HepG2 (cell line): ENCODE data around the gene MVK. TPM values are rescaled to one million over a fixed set of nuclear protein-coding genes. Genes with fewer than 3 reads are reported as not detected.

Experiments used
- ATAC-seq: fragments of 200-7000 bp; cut with Tn5 transposase; 3 replicates; pipeline ENCODE4 v1.9.1; 2020; ENCODE audit warnings: mild to moderate bottlenecking, moderate library complexity
- BruUV-seq: library from RNA; stranded (reverse); fragments of 400-500 nt; replicated peaks from 2 replicates; lab custom pipeline; 2021; lab: Mats Ljungman, UMichigan
- CTCF ChIA-PET: fragments of 300-600 bp; formaldehyde crosslinking; extraction: SDS; loops from one replicate; lab custom pipeline; 2021; ENCODE audit warnings: low total read pairs, inconsistent platforms, low intra/inter-chr PET ratio; lab: Yijun Ruan, JAX
- POLR2A ChIA-PET: fragments of 350-600 bp; sonication (Branson Sonifier 250); formaldehyde crosslinking; loops from one replicate; lab custom pipeline; 2020; ENCODE audit warnings: antibody characterized with exemption, inconsistent platforms; lab: Yijun Ruan, JAX
- DNase-seq: peaks from one replicate; pipeline ENCODE4 v3.0.0-alpha.2; 2015; ENCODE audit warnings: low spot score
- FAIRE-seq: peaks from 3 replicates; lab custom pipeline; 2011; peaks lifted over from hg19 to GRCh38; lab: Jason Lieb, UNC
- H2AFZ ChIP-seq: one replicate; pipeline ENCODE4 v1.6.1; 2011; ENCODE audit warnings: low read length, inconsistent platforms
- H3K27ac ChIP-seq: fragments of 300-600 bp; 3 replicates; pipeline ENCODE4 v1.8.0; 2011; ENCODE audit warnings: mixed run types, mild to moderate bottlenecking, mixed read lengths, low read length, inconsistent platforms; ENCODE audit not compliant: insufficient read depth; ENCODE audit errors: extremely low read length
- H3K27me3 ChIP-seq, 2 experiments: fragments of 200-600 bp in 1 of 2; 2 replicates in 1 of 2; 3 replicates in 1 of 2; pipeline versions ENCODE4 v1.6.0 to v1.8.0; 2011; ENCODE audit warnings: low read length in 2 of 2, mild to moderate bottlenecking in 2 of 2, moderate library complexity in 2 of 2, inconsistent platforms in 1 of 2; ENCODE audit not compliant: insufficient read depth in 2 of 2, control insufficient read depth in 1 of 2
- H3K36me3 ChIP-seq, 2 experiments: fragments of 200-600 bp in 1 of 2; replicated peaks in 1 of 2; 2 replicates in 1 of 2; 3 replicates in 1 of 2; pipeline versions ENCODE4 v1.5.1 to v1.8.0; 2011; ENCODE audit warnings: low read length in 2 of 2, inconsistent platforms in 1 of 2; ENCODE audit not compliant: insufficient read depth in 2 of 2, control insufficient read depth in 1 of 2
- H3K4me1 ChIP-seq: 2 replicates; pipeline ENCODE4 v1.5.1; 2012; ENCODE audit warnings: low read length, inconsistent platforms; ENCODE audit not compliant: insufficient read depth
- H3K4me2 ChIP-seq: 2 replicates; pipeline ENCODE4 v1.6.0; 2011; ENCODE audit warnings: low read depth, low read length, inconsistent platforms
- H3K4me3 ChIP-seq, 3 experiments: fragments of 200-600 bp in 1 of 3; sonication (generic), shearing (Covaris generic) in 1 of 3; replicated peaks in 1 of 3; 2 replicates each; pipeline ENCODE4 v1.5.1; 2011 to 2016; ENCODE audit warnings: low read length in 3 of 3, inconsistent platforms in 2 of 3, low read depth in 2 of 3, mild to moderate bottlenecking in 2 of 3, control low read depth in 1 of 3, mixed read lengths in 1 of 3; ENCODE audit not compliant: insufficient read depth in 1 of 3
- H3K79me2 ChIP-seq: one replicate; pipeline ENCODE4 v1.6.1; 2011; ENCODE audit warnings: low read length, inconsistent platforms; ENCODE audit not compliant: insufficient read depth
- H3K9ac ChIP-seq: 2 replicates; pipeline ENCODE4 v1.6.0; 2011; ENCODE audit warnings: mild to moderate bottlenecking, low read depth, low read length, inconsistent platforms; ENCODE audit not compliant: insufficient read depth
- H3K9me3 ChIP-seq: 2 replicates; pipeline ENCODE4 v1.5.1; 2012; ENCODE audit warnings: mild to moderate bottlenecking, low read length
- H4K20me1 ChIP-seq: 2 replicates; pipeline ENCODE4 v1.6.0; 2011; ENCODE audit warnings: inconsistent platforms, mild to moderate bottlenecking, low read length, moderate library complexity; ENCODE audit not compliant: insufficient read depth
- BHLHE40 ChIP-seq: IDR thresholded peaks from 2 replicates; pipeline ENCODE4 v1.6.1; 2011; ENCODE audit warnings: low read length, improper control_type of control experiment
- EED ChIP-seq: sonication (generic); formaldehyde crosslinking; IDR thresholded peaks from 2 replicates; pipeline ENCODE4 v1.5.0; 2020; ENCODE audit warnings: mild to moderate bottlenecking, missing genetic modification reagents
- KMT2A ChIP-seq: sonication (generic); formaldehyde crosslinking; IDR thresholded peaks from 2 replicates; pipeline ENCODE4 v1.4.0; 2020; ENCODE audit warnings: missing genetic modification reagents
- NFATC3 ChIP-seq: sonication (generic); formaldehyde crosslinking; IDR thresholded peaks from 2 replicates; pipeline ENCODE4 v1.5.1; 2020; ENCODE audit warnings: mild to moderate bottlenecking, missing genetic modification reagents
- NR1H2 ChIP-seq: sonication (generic); formaldehyde crosslinking; IDR thresholded peaks from 2 replicates; pipeline ENCODE4 v1.8.1; 2022; ENCODE audit warnings: low read depth, missing genetic modification reagents, borderline replicate concordance
- SRSF4 ChIP-seq: fragments of 200-400 bp; formaldehyde crosslinking; IDR thresholded peaks from one replicate; pipeline ENCODE4 v1.6.1; 2018; ENCODE audit warnings: mild to moderate bottlenecking, low read depth, low read length, moderate library complexity; ENCODE audit not compliant: poor library complexity, severe bottlenecking
- STAT6 ChIP-seq: sonication (generic); formaldehyde crosslinking; IDR thresholded peaks from 2 replicates; pipeline ENCODE4 v1.4.0; 2020; ENCODE audit warnings: missing genetic modification reagents, mild to moderate bottlenecking, borderline replicate concordance
- ZBTB42 ChIP-seq: sonication (generic); formaldehyde crosslinking; IDR thresholded peaks from 2 replicates; pipeline ENCODE4 v1.5.0; 2020; ENCODE audit warnings: mild to moderate bottlenecking, missing genetic modification reagents
- WGBS: methylation state at CpG from one replicate; pipeline ENCODE4 v1.1.6; 2017; ENCODE audit warnings: low lambda C conversion rate; 5-methylcytosine and 5-hydroxymethylcytosine counted together
- in situ Hi-C: cut with HindIII; loops from 2 replicates; pipeline ENCODE4 v1.10.0; 2017; ENCODE audit warnings: low pct_unique_long_range_greater_than_20kb; ENCODE audit not compliant: extremely low pct_ligation_motif_present
- intact Hi-C: fragments of 100-400 bp; cut with micrococcal nuclease; formaldehyde crosslinking; loops from one replicate; pipeline ENCODE4 v1.10.0; 2022; ENCODE audit not compliant: unreplicated experiment
- polyA plus RNA-seq, 8 experiments: library from polyadenylated mRNA; depleted of rRNA in 3 of 8; stranded (reverse) in 7 of 8; unstranded in 1 of 8; fragments of >200 nt; fragmentation: Illumina TruSeq in 4 of 8; extraction: Trizol in 4 of 8; gene quantifications; 2 replicates each; pipeline versions ENCODE4 v1.2.1 to v1.2.3, GENCODE V29; 2011 to 2016; ENCODE audit warnings: low read depth in 4 of 8, missing spikeins in 1 of 8, mixed read lengths in 1 of 8; ENCODE audit not compliant: insufficient read depth in 1 of 8
- total RNA-seq, 5 experiments: library from RNA; depleted of rRNA; stranded (reverse); fragments of >200 nt; fragmentation: Illumina TruSeq; extraction: Trizol; gene quantifications; 2 replicates each; pipeline ENCODE4 v1.2.3, GENCODE V29; 2016; ENCODE audit warnings: low read depth in 1 of 5
- TF ChIP-seq, protein P1 (sequence below): sonication (generic); formaldehyde crosslinking; IDR thresholded peaks from 2 replicates; pipeline ENCODE4 v1.5.1; 2020; ENCODE audit warnings: mild to moderate bottlenecking, missing genetic modification reagents, moderate library complexity
- TF ChIP-seq, protein P2 (sequence below): sonication (generic); formaldehyde crosslinking; IDR thresholded peaks from one replicate; pipeline ENCODE4 v1.5.1; 2020; ENCODE audit warnings: mild to moderate bottlenecking, missing genetic modification reagents; ENCODE audit errors: not compliant biosample characterization

MVK gene
- total and polyA plus RNA-seq, 2 of the 13 experiments (the other 11 are each of a cell fraction or from before 2014, with no cell fraction given): 11.6 to 66.9 TPM

- ChIA-PET CTCF (no interaction called here), POLR2A (no interaction called here)
- no TSS peak for BruUV-seq
- no peak overlapping the region for H3K4me3 ChIP-seq
- WGBS: 100% methylated on average over 1 of the region's 6 CpGs
- no peak overlapping the region for H3K4me2 ChIP-seq
- no peak for FAIRE-seq
- H2AFZ ChIP-seq: no peak overlapping the region
- H3K27me3 ChIP-seq: peaks cover 0 to 2% of the 10 kb centered on the region in 2 experiments; a peak in 2 of 5 replicates
- H3K9ac ChIP-seq: no peak overlapping the region
- H3K27ac ChIP-seq: no peak overlapping the region
- H3K36me3 ChIP-seq: peaks cover 2 to 27% of the 10 kb centered on the region in 2 experiments; a peak in 3 of 5 replicates
- no peaks in the 10 kb centered on the region for H3K9me3 ChIP-seq
- DNase-seq: no peak
- no peak for ATAC-seq
- peaks cover 43% of the 10 kb centered on the region for H3K4me1 ChIP-seq
- no peaks in the 10 kb centered on the region for H3K79me2 ChIP-seq
- intact Hi-C loops: no loop called here
- in situ Hi-C loops: no loop called here
- H4K20me1 ChIP-seq: no peaks in the 10 kb centered on the region
- TF ChIP-seq KMT2A (CRISPR knock-in tag): no peak
- TF ChIP-seq, protein P1, sequence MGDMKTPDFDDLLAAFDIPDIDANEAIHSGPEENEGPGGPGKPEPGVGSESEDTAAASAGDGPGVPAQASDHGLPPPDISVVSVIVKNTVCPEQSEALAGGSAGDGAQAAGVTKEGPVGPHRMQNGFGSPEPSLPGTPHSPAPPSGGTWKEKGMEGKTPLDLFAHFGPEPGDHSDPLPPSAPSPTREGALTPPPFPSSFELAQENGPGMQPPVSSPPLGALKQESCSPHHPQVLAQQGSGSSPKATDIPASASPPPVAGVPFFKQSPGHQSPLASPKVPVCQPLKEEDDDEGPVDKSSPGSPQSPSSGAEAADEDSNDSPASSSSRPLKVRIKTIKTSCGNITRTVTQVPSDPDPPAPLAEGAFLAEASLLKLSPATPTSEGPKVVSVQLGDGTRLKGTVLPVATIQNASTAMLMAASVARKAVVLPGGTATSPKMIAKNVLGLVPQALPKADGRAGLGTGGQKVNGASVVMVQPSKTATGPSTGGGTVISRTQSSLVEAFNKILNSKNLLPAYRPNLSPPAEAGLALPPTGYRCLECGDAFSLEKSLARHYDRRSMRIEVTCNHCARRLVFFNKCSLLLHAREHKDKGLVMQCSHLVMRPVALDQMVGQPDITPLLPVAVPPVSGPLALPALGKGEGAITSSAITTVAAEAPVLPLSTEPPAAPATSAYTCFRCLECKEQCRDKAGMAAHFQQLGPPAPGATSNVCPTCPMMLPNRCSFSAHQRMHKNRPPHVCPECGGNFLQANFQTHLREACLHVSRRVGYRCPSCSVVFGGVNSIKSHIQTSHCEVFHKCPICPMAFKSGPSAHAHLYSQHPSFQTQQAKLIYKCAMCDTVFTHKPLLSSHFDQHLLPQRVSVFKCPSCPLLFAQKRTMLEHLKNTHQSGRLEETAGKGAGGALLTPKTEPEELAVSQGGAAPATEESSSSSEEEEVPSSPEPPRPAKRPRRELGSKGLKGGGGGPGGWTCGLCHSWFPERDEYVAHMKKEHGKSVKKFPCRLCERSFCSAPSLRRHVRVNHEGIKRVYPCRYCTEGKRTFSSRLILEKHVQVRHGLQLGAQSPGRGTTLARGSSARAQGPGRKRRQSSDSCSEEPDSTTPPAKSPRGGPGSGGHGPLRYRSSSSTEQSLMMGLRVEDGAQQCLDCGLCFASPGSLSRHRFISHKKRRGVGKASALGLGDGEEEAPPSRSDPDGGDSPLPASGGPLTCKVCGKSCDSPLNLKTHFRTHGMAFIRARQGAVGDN (CRISPR knock-in tag): no peak
- TF ChIP-seq EED: no peak
- no peak for TF ChIP-seq SRSF4
- no peak for TF ChIP-seq ZBTB42 (CRISPR knock-in tag)
- no peak for TF ChIP-seq NFATC3
- TF ChIP-seq STAT6 (CRISPR knock-in tag): no peak
- no peak for TF ChIP-seq NR1H2 (CRISPR knock-in tag)
- TF ChIP-seq, protein P2, sequence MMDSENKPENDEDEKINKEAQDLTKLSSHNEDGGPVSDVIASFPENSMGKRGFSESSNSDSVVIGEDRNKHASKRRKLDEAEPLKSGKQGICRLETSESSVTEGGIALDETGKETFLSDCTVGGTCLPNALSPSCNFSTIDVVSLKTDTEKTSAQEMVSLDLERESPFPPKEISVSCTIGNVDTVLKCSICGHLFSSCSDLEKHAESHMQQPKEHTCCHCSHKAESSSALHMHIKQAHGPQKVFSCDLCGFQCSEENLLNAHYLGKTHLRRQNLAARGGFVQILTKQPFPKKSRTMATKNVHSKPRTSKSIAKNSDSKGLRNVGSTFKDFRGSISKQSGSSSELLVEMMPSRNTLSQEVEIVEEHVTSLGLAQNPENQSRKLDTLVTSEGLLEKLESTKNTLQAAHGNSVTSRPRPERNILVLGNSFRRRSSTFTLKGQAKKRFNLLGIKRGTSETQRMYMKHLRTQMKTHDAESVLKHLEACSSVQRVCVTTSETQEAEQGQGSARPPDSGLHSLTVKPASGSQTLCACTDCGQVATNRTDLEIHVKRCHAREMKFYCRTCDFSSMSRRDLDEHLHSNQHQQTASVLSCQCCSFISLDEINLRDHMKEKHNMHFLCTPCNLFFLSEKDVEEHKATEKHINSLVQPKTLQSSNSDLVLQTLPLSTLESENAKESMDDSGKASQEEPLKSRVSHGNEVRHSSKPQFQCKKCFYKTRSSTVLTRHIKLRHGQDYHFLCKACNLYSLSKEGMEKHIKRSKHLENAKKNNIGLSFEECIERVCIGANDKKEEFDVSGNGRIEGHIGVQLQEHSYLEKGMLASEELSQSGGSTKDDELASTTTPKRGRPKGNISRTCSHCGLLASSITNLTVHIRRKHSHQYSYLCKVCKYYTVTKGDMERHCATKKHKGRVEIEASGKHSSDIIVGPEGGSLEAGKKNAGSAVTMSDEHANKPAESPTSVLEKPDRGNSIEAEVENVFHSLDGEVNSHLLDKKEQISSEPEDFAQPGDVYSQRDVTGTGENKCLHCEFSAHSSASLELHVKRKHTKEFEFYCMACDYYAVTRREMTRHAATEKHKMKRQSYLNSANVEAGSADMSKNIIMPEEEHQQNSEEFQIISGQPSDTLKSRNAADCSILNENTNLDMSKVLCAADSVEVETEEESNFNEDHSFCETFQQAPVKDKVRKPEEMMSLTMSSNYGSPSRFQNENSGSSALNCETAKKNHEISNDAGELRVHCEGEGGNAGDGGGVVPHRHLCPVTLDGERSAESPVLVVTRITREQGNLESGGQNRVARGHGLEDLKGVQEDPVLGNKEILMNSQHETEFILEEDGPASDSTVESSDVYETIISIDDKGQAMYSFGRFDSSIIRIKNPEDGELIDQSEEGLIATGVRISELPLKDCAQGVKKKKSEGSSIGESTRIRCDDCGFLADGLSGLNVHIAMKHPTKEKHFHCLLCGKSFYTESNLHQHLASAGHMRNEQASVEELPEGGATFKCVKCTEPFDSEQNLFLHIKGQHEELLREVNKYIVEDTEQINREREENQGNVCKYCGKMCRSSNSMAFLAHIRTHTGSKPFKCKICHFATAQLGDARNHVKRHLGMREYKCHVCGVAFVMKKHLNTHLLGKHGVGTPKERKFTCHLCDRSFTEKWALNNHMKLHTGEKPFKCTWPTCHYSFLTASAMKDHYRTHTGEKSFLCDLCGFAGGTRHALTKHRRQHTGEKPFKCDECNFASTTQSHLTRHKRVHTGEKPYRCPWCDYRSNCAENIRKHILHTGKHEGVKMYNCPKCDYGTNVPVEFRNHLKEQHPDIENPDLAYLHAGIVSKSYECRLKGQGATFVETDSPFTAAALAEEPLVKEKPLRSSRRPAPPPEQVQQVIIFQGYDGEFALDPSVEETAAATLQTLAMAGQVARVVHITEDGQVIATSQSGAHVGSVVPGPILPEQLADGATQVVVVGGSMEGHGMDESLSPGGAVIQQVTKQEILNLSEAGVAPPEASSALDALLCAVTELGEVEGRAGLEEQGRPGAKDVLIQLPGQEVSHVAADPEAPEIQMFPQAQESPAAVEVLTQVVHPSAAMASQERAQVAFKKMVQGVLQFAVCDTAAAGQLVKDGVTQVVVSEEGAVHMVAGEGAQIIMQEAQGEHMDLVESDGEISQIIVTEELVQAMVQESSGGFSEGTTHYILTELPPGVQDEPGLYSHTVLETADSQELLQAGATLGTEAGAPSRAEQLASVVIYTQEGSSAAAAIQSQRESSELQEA (CRISPR knock-in tag): no peak
- no peak for TF ChIP-seq BHLHE40
Observed at GRCh38 chr12:109559200-109559505, 14.4 kb upstream of the MVK start.
